Activated CD8-positive, alpha-beta T cell treated with anti-CD3 and anti-CD28 coated beads for 36 hours (primary cell): ENCODE results near the gene CLASRP. TPM values are rescaled to one million over a fixed set of nuclear protein-coding genes. Genes with fewer than 3 reads are reported as not detected.
A peak's percentile ranks its signal among the peaks of the same experiment; 100 is the strongest.

Source experiments
- ATAC-seq: fragments of 200-7000 bp; cut with Tn5 transposase; one replicate; pipeline ENCODE4 v1.10.0; 2021; ENCODE audit warnings: mild to moderate bottlenecking, moderate library complexity
- CTCF ChIA-PET: fragments of 350-600 bp; sonication (Branson Sonifier 250); formaldehyde crosslinking; loops from one replicate; lab custom pipeline; 2021; ENCODE audit warnings: antibody characterized with exemption; lab: Charles Lee
- POLR2A ChIA-PET: fragments of 350-600 bp; sonication (Branson Sonifier 250); formaldehyde crosslinking; loops from one replicate; lab custom pipeline; 2021; ENCODE audit warnings: antibody characterized with exemption; lab: Charles Lee
- DNase-seq: peaks from one replicate; pipeline ENCODE4 v3.0.0-alpha.2; 2020
- H3K27ac Mint-ChIP-seq: one replicate; pipeline ENCODE4 v1.8.0; 2021; ENCODE audit warnings: mild to moderate bottlenecking, mixed read lengths
- H3K27me3 Mint-ChIP-seq: one replicate; pipeline ENCODE4 v1.8.0; 2021; ENCODE audit warnings: mixed read lengths
- H3K36me3 Mint-ChIP-seq: one replicate; pipeline ENCODE4 v1.8.0; 2021; ENCODE audit warnings: low read depth, mixed read lengths
- H3K4me1 Mint-ChIP-seq: one replicate; pipeline ENCODE4 v1.8.0; 2021; ENCODE audit warnings: low read depth, mixed read lengths
- H3K4me3 Mint-ChIP-seq: one replicate; pipeline ENCODE4 v1.8.0; 2021; ENCODE audit warnings: mild to moderate bottlenecking, moderate library complexity, mixed read lengths
- H3K9me3 Mint-ChIP-seq: one replicate; pipeline ENCODE4 v1.8.0; 2021; ENCODE audit warnings: mixed read lengths
- CTCF ChIP-seq: fragments of 200-600 bp; IDR thresholded peaks from one replicate; pipeline ENCODE4 v1.8.0; 2022; ENCODE audit warnings: antibody characterized with exemption, mild to moderate bottlenecking
- intact Hi-C: fragments of 100-400 bp; cut with micrococcal nuclease; formaldehyde crosslinking; loops from one replicate; pipeline ENCODE4 v1.10.0; 2022
- total RNA-seq, 2 experiments: library from RNA; stranded (reverse); gene quantifications; one replicate each; pipeline ENCODE4 v1.2.3, GENCODE V29; 2021

CLASRP gene
- total RNA-seq, 2 experiments from 2014 or later = 72.7 to 80.5 TPM

DNA sequence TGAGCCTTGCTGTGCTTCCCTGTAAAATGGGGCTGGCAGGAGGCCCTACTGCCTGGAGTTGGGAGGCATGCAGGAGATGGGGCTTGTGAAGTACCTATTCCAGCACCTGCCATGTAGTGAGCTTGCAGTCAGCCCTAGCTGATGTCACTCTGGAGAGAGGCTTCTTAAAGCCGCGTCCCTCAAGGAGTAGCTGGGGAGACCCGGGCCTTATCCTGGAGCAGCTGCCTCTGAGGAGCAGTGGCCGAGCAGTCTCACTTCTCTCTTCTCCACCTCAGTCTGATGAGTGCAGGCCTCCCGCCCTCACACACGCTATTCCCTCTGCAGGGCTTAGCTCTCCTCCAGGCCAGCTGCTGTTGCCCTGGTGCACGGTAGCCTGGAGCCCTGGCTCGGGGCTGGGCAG lies 18.0 kb downstream of the CLASRP start:
- Mint-ChIP-seq H3K27me3 (no peaks in the 10 kb centered on the region), H3K4me3 (no peak overlapping the region), H3K9me3 (no peaks in the 10 kb centered on the region), H3K36me3 (peaks cover 48% of the 10 kb centered on the region), H3K27ac (no peak overlapping the region), H3K4me1 (peaks cover 2% of the 10 kb centered on the region)
- DNase-seq = no peak
- POLR2A ChIA-PET = interaction anchor here (1.2 kb wide), 1 partner anchor 18 kb away, joined by 6 read pairs; the partner anchor contains the start of gene CLASRP
- TF ChIP-seq CTCF = no peak
- CTCF ChIA-PET = interaction anchor here (1.0 to 1.1 kb wide), 2 partner anchors 56 to 68 kb away, joined by 3 read pairs; partner anchors contain the start of gene RELB
- no peak for ATAC-seq
- intact Hi-C loops = no loop called here

DNA sequence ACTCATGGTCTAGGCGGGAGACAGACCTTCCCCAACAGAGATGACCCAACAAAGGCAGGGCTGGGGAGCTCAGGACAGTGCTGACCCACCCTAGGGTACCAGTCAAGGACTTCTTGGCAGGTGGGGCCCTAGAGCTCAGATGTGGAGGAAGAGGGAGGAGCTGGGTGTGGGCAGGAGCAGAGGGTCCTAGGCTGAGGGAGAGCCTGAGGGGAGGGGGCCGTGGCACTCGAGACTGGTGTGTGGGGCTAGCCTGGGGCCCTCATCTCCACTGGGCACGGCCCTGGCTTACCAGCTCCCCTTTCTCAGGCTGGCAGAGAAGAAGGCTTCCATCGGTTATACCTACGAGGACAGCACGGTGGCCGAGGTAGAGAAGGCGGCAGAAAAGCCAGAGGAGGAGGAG lies 18.6 kb downstream of the CLASRP start:
- ATAC-seq (no peak), DNase-seq (no peak)
- Mint-ChIP-seq H3K9me3 (no peaks in the 10 kb centered on the region), H3K27ac (no peak overlapping the region), H3K27me3 (no peaks in the 10 kb centered on the region), H3K36me3 (peaks cover 45% of the 10 kb centered on the region), H3K4me3 (no peak overlapping the region), H3K4me1 (peaks cover 2% of the 10 kb centered on the region)
- POLR2A ChIA-PET = interaction anchor here (1.2 kb wide), 1 partner anchor 19 kb away, joined by 6 read pairs; the partner anchor contains the start of gene CLASRP
- CTCF ChIA-PET = interaction anchor here (1.0 to 1.1 kb wide), 2 partner anchors 57 to 68 kb away, joined by 3 read pairs; partner anchors contain the start of gene RELB
- intact Hi-C loops = no loop called here
- no peak for TF ChIP-seq CTCF

- ChIA-PET CTCF (interaction anchor here (1.1 to 2.1 kb wide), 16 partner anchors 10 to 129 kb away, joined by 3 to 27 read pairs (median 6); partner anchors contain the start of genes BLOC1S3, CLASRP, CLPTM1 and GEMIN7), POLR2A (interaction anchor here (1.1 to 1.3 kb wide), 2 partner anchors 20 to 56 kb away, joined by 3 to 5 read pairs; partner anchors contain the start of gene CLASRP)
- Mint-ChIP-seq H3K36me3 (peaks cover 49% of the 10 kb centered on the region), H3K27ac (no peak overlapping the region), H3K4me3 (no peak overlapping the region), H3K9me3 (no peaks in the 10 kb centered on the region), H3K4me1 (peaks cover 2% of the 10 kb centered on the region), H3K27me3 (no peaks in the 10 kb centered on the region)
- no peak for TF ChIP-seq CTCF
- intact Hi-C loops = no loop called here
- DNase-seq = no peak
- ATAC-seq = no peak
Observed at GRCh38 chr19:45058622-45059159, 19.8 kb downstream of the CLASRP start.

DNA sequence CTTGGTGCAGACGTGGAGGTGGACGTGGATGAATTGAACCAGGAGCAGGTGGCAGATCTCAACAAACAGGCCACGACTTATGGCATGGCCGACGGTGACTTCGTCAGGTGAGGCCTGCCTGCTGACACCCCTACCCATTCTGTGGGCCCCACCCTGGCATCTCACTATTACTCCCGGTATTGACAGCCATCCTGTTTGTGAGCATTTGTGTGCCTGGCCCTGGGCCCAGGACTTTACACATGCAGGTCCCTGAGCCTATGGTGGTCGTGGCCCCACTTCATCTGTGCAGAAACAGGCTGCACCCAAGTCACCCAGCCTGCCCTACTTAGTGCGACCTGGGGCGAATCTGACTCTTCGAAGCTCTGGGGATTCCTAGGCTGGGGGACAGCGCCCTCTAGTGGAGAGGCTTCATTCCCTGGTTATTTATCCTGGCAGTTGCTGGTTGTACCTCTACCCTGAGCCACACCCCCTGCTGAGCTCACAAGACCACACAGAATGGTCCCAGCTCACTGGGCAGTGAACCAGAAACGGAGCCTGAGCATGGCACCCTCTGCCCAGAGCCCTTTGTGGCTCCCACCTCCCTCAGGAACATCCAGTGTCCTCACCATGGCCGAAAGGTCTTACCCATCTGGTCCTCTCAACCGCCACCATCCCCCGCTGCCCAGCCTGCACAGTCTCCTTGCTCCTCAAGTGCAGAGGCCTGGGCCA lies 20.6 kb downstream of the CLASRP start:
- Mint-ChIP-seq H3K9me3 (no peaks in the 10 kb centered on the region), H3K27ac (no peak overlapping the region), H3K36me3 (peaks cover 49% of the 10 kb centered on the region), H3K27me3 (no peaks in the 10 kb centered on the region), H3K4me3 (no peak overlapping the region), H3K4me1 (peaks cover 2% of the 10 kb centered on the region)
- ChIA-PET CTCF (interaction anchor here (0.5 to 2.3 kb wide), 32 partner anchors 9 to 299 kb away, joined by 3 to 27 read pairs (median 6); partner anchors contain the start of genes BLOC1S3, CLASRP, CLPTM1 and GEMIN7), POLR2A (interaction anchor here (1.1 to 1.7 kb wide), 3 partner anchors 10 to 57 kb away, joined by 3 to 5 read pairs (median 4); partner anchors contain the start of gene CLASRP)
- DNase-seq = peak; percentile 92
- peak; percentile 95 for ATAC-seq
- peak; percentile 88 for TF ChIP-seq CTCF
- intact Hi-C loops = no loop called here
